ENCODE results near the gene MUC5B. TPM values are rescaled to one million over a fixed set of nuclear protein-coding genes. Genes with fewer than 3 reads are reported as not detected.

Gene MUC5B
- total RNA-seq, 2 donors from 2014 or later = 0.18 to 17.3 TPM

DNA sequence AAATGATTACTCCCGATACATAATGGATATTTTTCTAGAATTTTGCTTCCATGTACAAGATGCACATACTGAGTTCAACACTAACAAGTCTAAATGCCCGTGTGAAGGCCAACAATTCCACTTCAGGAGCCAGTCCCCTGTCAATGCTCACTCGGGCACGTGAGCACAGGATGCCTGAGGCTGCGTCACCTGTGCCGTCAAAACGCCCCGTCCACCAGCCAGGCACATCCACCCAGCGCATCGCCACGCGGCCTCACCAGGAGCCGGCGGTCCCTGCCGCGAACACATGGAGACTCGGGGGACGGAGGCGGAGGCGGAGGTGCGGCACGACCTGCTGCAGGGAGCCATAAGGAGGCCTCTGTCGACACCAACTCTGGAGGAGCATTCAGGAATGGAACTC lies 76.8 kb downstream of the MUC5B start:
- no peak for DNase-seq (ENCODE audit: low spot score)
- Histone ChIP-seq H3K36me3 (no peaks in the 10 kb centered on the region), H3K27me3 (replicated peaks; ENCODE audit: insufficient read depth) (no peaks in the 10 kb centered on the region), H3K4me3 (no peak overlapping the region), H3K9me3 (no peaks in the 10 kb centered on the region), H3K4me1 (replicated peaks) (peaks cover 23% of the 10 kb centered on the region), H3K27ac (peak overlapping the region; percentile 61 to 65)
- intact Hi-C loops (cut with DNase I) = no loop called here
- 69% methylated on average over 23 of the region's 23 CpGs for WGBS
- TF ChIP-seq POLR2AphosphoS5 (IDR thresholded peaks at IDR 0.05) = no peak

DNA sequence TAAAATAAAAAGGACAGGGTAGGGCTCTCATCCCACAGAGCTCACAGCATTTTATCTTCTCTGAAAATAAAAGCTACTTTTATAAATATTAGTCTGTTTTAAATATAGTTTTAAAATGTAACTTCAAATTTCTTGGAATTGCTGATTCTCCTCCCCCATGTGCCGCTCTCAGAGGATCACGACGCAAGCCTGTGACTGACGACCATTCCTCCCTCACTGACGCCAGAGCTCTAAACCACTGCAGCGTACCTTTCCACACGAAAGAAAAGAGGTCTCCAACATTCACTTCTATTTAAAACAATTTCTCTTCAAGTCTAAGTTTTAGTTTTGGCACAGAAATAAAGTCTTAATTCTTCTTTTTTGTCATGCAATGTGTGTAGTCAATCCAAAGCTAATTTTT lies 77.3 kb downstream of the MUC5B start:
- no peak overlapping the region for H3K27ac ChIP-seq
- intact Hi-C loops (cut with DNase I) = no loop called here
- 64% methylated on average over 7 of the region's 7 CpGs for WGBS

DNA sequence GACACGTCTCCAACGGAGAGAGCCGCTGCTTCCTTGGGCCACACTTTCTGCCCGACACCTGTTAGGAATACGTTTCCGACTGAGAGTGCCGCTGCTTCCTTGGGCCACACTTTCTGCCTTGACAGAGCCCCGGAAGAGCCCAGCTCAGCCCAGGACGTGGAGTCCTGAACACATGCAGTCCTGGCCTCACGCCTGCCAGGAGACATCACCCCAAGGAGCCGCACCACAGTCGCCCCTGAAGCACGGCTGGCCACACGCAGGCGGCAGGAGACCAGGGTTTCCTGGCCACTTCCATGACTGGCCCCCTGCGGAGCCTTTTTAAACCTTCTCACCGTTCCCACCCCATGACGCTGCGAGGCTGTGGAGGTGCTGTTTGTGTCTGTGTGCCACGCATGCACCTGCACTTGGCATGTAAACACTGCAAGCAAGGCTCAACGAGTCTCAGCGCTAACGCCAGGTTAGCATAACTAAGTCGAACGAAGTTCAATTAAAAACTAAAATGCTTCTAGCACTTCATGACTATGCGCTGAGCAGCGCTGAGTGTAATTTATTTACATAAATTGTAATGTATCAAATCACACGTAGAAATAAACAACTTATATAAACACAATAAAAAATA lies 77.8 kb downstream of the MUC5B start:
- intact Hi-C loops (cut with DNase I) = no loop called here
- H3K4me1 ChIP-seq (replicated peaks) = peaks cover 23% of the 10 kb centered on the region
- H3K27ac ChIP-seq = no peak overlapping the region
- no peaks in the 10 kb centered on the region for H3K9me3 ChIP-seq
- no peak for DNase-seq (ENCODE audit: low spot score)
- H3K27me3 ChIP-seq (replicated peaks; ENCODE audit: insufficient read depth) = no peaks in the 10 kb centered on the region
- no peaks in the 10 kb centered on the region for H3K36me3 ChIP-seq
- 84% methylated on average over 28 of the region's 28 CpGs for WGBS
- H3K4me3 ChIP-seq = no peak overlapping the region
- TF ChIP-seq, protein P1, sequence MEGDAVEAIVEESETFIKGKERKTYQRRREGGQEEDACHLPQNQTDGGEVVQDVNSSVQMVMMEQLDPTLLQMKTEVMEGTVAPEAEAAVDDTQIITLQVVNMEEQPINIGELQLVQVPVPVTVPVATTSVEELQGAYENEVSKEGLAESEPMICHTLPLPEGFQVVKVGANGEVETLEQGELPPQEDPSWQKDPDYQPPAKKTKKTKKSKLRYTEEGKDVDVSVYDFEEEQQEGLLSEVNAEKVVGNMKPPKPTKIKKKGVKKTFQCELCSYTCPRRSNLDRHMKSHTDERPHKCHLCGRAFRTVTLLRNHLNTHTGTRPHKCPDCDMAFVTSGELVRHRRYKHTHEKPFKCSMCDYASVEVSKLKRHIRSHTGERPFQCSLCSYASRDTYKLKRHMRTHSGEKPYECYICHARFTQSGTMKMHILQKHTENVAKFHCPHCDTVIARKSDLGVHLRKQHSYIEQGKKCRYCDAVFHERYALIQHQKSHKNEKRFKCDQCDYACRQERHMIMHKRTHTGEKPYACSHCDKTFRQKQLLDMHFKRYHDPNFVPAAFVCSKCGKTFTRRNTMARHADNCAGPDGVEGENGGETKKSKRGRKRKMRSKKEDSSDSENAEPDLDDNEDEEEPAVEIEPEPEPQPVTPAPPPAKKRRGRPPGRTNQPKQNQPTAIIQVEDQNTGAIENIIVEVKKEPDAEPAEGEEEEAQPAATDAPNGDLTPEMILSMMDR (IDR thresholded peaks at IDR 0.05) = no peak
- no peak for TF ChIP-seq POLR2AphosphoS5 (IDR thresholded peaks at IDR 0.05)
- no peak for TF ChIP-seq POLR2A (IDR thresholded peaks at IDR 0.05)

More for the DNA sequence above, 77.3 kb downstream of the MUC5B start:
- H3K4me1 ChIP-seq (replicated peaks) = peaks cover 23% of the 10 kb centered on the region
- no peak for TF ChIP-seq POLR2A (IDR thresholded peaks at IDR 0.05)
- TF ChIP-seq, protein P1 (IDR thresholded peaks at IDR 0.05) = no peak
- no peak for TF ChIP-seq POLR2AphosphoS5 (IDR thresholded peaks at IDR 0.05)
- no peaks in the 10 kb centered on the region for H3K9me3 ChIP-seq
- no peaks in the 10 kb centered on the region for H3K36me3 ChIP-seq
- H3K4me3 ChIP-seq = no peak overlapping the region
- H3K27me3 ChIP-seq (replicated peaks; ENCODE audit: insufficient read depth) = no peaks in the 10 kb centered on the region
- no peak for DNase-seq (ENCODE audit: low spot score)

DNA sequence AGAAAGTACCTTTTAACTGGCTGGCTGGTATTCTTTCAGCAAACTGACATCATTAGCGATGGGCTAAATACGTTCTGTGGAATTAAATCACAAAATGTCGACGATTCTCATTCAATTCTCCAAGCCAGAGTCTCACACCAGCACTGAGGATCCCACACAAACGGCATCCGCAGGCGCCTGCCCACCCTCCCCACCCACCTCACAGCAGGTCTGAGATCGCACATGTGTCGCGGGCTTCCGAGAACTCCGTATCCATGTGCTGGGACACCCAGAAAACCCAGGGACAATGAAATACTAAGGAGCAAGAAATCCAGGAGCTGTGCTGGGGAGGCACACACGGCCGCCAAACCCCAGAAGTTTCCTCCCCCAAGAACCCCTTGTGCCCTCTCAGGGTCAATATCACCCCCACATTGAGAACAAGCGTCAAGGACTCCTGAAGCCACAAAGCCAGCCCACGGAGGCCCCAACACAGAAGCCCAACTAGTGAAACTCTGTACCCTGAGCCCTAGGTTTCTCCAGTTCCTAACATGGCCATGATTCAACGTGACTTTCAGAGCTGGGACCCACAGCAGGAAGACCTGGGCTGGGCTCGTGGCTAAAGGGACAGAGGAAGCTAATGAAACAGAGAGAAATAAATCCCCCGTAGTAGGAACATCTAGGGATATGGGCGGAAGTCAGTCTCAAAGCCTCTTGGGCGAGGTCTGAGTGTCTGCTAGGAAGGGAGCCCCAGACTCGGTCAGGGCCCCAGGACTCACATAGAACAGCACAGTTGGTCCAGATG lies 78.5 kb downstream of the MUC5B start:
- Histone ChIP-seq H3K4me1 (replicated peaks) (peaks cover 23% of the 10 kb centered on the region), H3K27ac (peak overlapping the region in 1 of 2 donors; percentile 69), H3K4me3 (no peak overlapping the region), H3K27me3 (replicated peaks; ENCODE audit: insufficient read depth) (no peaks in the 10 kb centered on the region), H3K36me3 (no peaks in the 10 kb centered on the region), H3K9me3 (no peaks in the 10 kb centered on the region)
- no peak for DNase-seq (ENCODE audit: low spot score)
- 91% methylated on average over 22 of the region's 22 CpGs for WGBS
- TF ChIP-seq POLR2AphosphoS5 (IDR thresholded peaks at IDR 0.05) = no peak
- TF ChIP-seq POLR2A (IDR thresholded peaks at IDR 0.05) = no peak
- TF ChIP-seq, protein P1 (IDR thresholded peaks at IDR 0.05) = no peak
- intact Hi-C loops (cut with DNase I) = no loop called here

DNA sequence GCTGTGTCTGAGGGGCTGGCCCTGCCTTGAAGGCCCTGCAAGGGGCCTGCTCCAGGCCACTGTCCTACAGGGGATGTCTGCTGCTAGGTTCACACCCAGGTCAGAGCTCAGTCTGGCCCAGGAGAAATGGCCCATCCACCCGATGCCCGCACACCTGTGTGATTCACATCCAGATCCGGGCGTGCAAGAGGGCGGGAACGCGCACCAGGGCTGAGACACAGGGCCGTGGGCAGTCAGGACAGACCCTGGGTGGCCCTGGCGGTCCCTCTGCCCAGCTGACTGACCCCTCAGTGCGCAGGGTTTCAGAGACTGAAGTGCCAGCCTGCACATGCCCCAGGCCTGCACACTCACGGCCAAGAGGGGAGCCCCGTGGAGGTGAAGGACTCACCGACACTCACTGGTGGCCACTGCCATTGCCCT lies 79.2 kb downstream of the MUC5B start:
- DNase-seq (ENCODE audit: low spot score) = no peak
- H3K36me3 ChIP-seq = no peaks in the 10 kb centered on the region
- no peaks in the 10 kb centered on the region for H3K9me3 ChIP-seq
- H3K27ac ChIP-seq = peak overlapping the region in 1 of 2 donors; percentile 69
- no peak overlapping the region for H3K4me3 ChIP-seq
- H3K27me3 ChIP-seq (replicated peaks; ENCODE audit: insufficient read depth) = no peaks in the 10 kb centered on the region
- intact Hi-C loops (cut with DNase I) = no loop called here
- WGBS = 89% methylated on average over 13 of the region's 13 CpGs
- peaks cover 24% of the 10 kb centered on the region for H3K4me1 ChIP-seq (replicated peaks)
- TF ChIP-seq POLR2A (IDR thresholded peaks at IDR 0.05) = no peak
- TF ChIP-seq, protein P1 (IDR thresholded peaks at IDR 0.05) = no peak
- TF ChIP-seq POLR2AphosphoS5 (IDR thresholded peaks at IDR 0.05) = no peak

Measured in prostate gland (tissue), 2 donors.